NCI-H2171 treated with DMSO at 0.1 percent for 48 hours (cell line): ENCODE measurements around the gene CATSPER3.
"Not testable (repeated sequence)": the region's sequence is repeated elsewhere in the genome, so short reads cannot be mapped to it uniquely, and the experiment has no call there.

ENCODE experiments used
- DNase-seq: peaks from one replicate; lab custom pipeline; 2025; lab: John Stamatoyannopoulos, UW

CATSPER3 gene

GRCh38 chr5:134975078-134975715, 7.5 kb downstream of the CATSPER3 start:
- DNase-seq, result no peak

DNA sequence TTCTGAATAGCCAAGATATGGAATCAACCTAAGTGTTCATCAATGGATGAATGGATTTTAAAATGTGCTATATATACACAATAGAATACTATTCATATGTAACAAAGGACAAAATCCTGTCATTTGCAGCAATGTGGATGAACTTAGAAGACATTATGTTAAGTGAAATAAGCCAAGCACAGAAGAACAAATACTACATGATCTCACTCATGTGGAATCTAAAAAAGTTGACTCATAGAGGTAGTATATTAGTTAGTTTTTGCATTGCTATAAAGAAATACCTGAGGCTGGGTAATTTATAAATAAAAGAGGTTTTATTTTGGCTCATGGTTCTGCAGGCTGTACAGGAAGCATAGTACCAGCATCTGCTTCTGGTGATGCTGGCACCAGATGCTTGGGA, 8.1 kb downstream of the CATSPER3 start:
- no peak for DNase-seq

DNA sequence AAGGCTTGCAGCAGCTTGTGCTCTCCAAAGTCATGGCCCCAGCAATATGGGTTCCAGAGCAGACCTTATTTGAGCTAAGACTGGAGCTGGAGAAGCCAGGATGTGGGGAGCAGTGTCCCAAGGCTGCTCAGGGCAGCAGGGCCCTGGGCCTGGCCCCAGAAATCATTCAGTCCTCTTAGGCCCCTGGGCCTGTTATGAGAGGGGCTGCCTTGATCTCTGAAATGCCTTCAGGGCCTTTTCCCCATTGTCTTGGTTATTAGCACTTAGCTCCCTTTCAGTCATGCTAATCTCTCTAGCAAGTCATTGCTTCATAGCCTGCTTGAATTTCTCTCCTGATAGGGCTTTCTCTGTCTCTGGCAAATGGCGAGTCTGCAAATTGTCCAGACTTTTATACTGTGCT, 9.1 kb downstream of the CATSPER3 start:
- DNase-seq, result no peak

DNA sequence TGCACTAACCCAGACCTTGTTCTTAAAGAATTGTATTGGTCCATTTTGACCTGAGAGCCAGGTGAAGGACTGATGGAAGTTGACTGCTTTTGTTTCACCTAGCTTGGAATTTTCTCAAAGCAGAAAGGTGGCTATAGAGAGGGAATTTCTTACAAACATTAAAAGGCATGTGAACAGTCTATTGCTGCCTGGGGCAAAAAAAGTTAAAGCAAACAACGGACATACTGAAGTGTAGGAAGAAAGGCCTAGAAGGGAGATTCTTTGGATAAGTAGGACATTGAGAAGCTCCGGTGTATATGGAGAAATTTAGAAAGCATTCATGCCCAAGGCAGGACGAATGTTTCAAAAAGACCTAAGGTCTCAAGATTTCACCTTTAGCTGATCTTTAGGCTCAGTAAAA, 11.7 kb downstream of the CATSPER3 start:
- no peak for DNase-seq

DNA sequence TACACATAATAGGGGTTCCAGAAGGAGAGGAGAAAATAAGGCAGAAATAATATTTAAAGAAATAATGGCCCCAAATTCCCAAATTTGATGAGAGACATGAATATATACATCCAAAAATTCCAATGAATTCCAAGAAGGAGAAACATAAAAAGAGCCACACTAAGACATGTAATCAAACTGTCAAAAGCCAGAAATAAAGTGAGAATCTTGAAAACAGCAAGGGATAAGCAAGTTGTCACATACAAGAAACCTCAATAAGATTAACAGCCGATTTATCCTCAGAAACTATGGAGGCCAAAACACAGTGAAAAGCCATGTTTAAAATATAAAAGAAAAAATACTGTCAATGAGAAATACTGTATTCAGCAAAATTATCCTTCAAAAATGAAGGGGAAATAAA, 14.5 kb downstream of the CATSPER3 start:
- DNase-seq, result no peak

- DNase-seq, result no peak
Observed at GRCh38 chr5:134989266-134989830, 21.6 kb downstream of the CATSPER3 start.

DNA sequence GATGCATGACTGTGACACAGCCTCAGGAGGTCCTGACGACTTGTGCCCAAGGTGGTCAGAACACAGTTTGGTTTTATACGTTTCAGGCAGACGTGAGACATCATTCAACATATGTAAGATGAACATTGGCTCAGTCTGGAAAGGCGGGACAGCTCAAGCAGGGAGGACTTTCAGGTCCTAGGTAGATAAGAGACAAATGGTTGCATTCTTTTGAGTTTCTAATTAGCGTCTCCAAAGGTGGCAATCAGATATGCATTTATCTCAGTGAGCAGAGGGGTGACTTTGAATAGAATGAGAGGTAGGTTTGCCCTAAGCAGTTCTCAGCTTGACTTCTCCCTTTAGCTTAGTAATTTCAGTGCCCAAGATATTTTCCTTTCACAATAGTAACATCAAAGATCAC, 22.5 kb downstream of the CATSPER3 start:
- not testable (repeated sequence) for DNase-seq

- DNase-seq, result no peak
Observed at GRCh38 chr5:134992148-134992547, 24.4 kb downstream of the CATSPER3 start.

DNA sequence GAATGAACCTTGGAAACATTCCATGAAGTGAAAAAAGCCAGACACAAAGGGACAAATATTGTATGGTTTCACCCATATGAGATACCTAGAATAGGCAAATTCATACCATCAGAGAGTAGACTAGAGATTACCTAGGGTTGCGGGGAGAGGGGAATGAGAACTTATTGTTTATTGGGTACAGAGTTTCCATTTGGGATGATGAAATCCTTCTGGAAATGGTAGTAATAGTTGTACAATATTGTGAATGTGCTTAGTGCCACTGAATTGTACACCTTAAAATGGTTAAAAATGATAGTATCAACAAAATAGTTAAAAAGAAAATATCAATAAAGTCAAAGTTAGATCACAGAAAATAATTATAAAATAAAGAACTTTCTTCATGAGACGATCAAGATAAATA, 25.5 kb downstream of the CATSPER3 start:
- no peak for DNase-seq

GRCh38 chr5:134994560-134995156, 27.0 kb downstream of the CATSPER3 start:
- DNase-seq, result no peak

GRCh38 chr5:134995850-134996402, 28.2 kb downstream of the CATSPER3 start:
- DNase-seq, result no peak

DNA sequence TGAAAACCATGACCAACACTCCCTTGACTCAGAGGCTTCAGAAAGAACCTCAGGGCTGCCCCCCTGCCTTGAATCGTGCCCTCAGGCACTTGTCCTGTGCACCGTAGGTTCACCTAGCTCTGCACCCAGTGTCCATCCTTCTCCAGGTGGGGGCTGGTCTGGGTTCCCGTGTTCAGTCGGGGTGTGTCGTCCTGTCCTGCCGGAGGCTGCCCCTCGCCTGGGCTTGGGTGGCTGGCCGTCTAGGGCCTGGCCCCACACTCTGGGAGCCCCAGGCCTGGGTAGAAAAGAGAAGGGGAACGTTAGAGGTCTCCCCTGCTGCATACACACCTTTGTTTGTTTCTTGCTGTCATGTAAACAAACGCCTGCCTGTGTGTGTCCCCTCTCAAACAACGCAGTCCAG, 29.3 kb downstream of the CATSPER3 start:
- DNase-seq, result no peak

- not testable (repeated sequence) for DNase-seq
Observed at GRCh38 chr5:134998068-134998467, 30.4 kb downstream of the CATSPER3 start.

DNA sequence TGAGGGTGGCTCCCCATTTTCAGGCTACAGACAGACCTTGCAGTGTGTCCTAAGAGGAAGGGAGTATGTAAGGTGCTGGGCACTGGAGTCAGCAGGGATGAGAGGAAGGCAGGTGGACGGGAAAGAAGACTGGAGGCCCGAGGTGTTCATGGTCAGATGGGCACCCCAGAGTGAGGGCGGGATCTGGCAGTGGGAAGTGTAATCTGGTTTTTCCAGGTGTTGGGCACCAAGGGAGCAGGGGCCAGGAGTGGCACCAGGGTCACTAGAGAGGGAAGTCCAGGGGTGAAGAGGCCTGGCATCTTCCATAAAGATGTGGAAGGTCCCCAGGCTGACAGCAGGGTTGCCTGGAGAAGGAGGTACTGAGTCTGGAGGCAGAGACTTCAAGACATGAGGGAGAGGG, 36.7 kb downstream of the CATSPER3 start:
- no peak for DNase-seq

GRCh38 chr5:135005076-135005475, 37.4 kb downstream of the CATSPER3 start:
- no peak for DNase-seq

DNA sequence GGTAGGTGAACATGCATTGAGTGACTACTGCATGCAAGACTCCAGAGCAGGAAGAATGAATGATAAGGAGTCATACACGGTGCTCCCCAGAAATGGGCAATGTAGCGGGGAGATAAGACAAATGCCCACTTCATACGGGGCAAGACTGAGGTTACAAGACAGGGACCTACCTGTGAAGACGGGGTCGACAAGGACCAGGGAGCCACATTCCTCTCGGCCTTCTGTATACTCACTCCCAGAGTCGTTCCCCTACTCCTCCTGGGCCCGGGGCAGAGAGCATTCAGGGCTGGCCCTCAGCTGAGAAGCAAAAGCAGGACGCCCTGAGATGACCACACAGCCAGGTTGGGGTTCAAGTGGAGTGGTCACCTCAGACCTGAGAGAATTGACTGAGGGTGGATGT, 39.6 kb downstream of the CATSPER3 start:
- no peak for DNase-seq

GRCh38 chr5:135007749-135008363, 40.1 kb downstream of the CATSPER3 start:
- no peak for DNase-seq

DNA sequence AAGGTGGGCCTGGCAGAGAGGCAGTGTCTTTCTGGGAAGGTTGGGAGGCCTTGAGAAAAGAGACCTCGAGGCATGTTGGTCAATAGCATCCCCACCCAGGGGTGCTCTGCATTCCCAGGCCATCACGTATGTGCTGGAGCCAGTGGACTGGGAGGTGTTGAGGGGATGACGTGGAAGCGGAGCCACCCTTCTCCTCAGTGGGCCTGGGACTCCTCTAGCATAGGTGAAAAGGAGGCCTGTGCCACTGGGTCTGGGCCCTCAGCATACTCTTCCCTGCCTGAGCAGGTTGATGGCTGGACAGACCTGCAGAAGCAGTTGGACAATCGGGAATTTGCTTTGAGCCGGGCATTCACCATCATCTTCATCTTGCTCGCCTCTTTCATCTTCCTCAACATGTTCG, 40.8 kb downstream of the CATSPER3 start:
- DNase-seq, result no peak

- DNase-seq, result no peak
Observed at GRCh38 chr5:135008981-135009735, 41.5 kb downstream of the CATSPER3 start.

DNA sequence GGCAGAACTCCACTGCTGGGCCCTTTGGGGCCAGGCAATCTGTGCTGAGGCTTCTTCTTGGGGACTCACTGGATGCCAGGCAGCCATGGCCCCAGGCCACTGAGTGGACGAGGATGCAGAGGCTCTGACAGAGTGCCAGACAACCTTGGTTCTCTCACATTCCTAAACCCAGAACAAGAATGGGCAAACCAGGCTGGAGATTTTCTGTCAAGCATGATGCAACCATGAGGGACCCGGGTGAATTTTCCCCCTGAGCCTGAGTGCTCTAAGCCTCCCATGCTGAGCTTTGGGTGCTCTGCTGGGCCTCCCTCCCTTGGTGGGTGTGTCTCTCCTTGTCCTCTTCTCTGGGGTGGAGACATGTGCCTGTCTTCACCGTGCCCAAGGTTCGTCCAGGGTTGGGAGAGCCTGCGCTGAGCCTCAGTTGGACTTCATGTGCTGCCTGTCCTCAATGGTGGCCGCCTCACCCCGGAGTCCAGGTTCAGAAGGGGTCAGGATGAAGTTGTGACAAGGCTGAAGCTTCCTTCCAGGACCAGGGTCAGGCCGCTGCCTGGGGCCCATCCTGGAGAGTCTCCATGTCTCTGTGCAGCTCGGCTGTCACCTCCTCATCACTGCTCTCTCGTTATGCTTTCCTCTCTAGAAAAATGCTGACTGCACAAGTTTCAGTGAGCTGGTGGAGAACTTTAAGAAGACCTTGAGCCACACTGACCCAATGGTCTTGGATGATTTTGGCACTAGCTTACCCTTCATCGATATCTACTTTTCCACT, 42.2 kb downstream of the CATSPER3 start:
- no peak for DNase-seq

- no peak for DNase-seq
Observed at GRCh38 chr5:135010502-135011354, 43.0 kb downstream of the CATSPER3 start.
